HG03025 (cell line): ENCODE measurements around the gene ISG15.

ENCODE experiments used
- ATAC-seq: cut with Tn5 transposase; IDR thresholded peaks from one replicate; pipeline ENCODE4 v1.9.1; 2021; ENCODE audit warnings: mild to moderate bottlenecking, moderate library complexity; ENCODE audit not compliant: unreplicated experiment, low FRiP score

The ISG15 gene

GRCh38 chr1:1013105-1013921 lies at the start of gene ISG15:
Gene ISG15 (plus strand): TSS chr1:1013497. CDS start chr1:1013574, 77 bp downstream.
- ATAC-seq, result peak; percentile 85

- no peak for ATAC-seq
These were observed 49.4 kb upstream of the ISG15 start for GRCh38 chr1:963746-964525.

GRCh38 chr1:964691-965525 lies 48.4 kb upstream of the ISG15 start:
- no peak for ATAC-seq

- ATAC-seq, result no peak
These were observed 47.7 kb upstream of the ISG15 start for GRCh38 chr1:965526-966134.

GRCh38 chr1:966135-966703 lies 47.1 kb upstream of the ISG15 start, which contains the start of gene PLEKHN1:
Gene PLEKHN1 (plus strand): TSS chr1:966482. CDS start chr1:966532, 50 bp downstream.
- ATAC-seq, result no peak

GRCh38 chr1:966704-967300 lies 46.5 kb upstream of the ISG15 start:
- ATAC-seq, result peak; percentile 51

GRCh38 chr1:967466-968343 lies 45.6 kb upstream of the ISG15 start:
- ATAC-seq, result no peak

GRCh38 chr1:969260-969855 lies 43.9 kb upstream of the ISG15 start:
- ATAC-seq, result no peak

GRCh38 chr1:970242-970972 lies 42.9 kb upstream of the ISG15 start:
- ATAC-seq, result no peak

- no peak for ATAC-seq
These were observed 42.1 kb upstream of the ISG15 start for GRCh38 chr1:970973-971730.

- no peak for ATAC-seq
These were observed 41.4 kb upstream of the ISG15 start for GRCh38 chr1:971751-972506.

GRCh38 chr1:972726-973458 lies 40.4 kb upstream of the ISG15 start:
- ATAC-seq, result no peak

- ATAC-seq, result no peak
These were observed 39.6 kb upstream of the ISG15 start for GRCh38 chr1:973459-974292.

GRCh38 chr1:974293-974640 lies 39.0 kb upstream of the ISG15 start:
- no peak for ATAC-seq
